HCT116 (cell line): ENCODE results near the gene TPBG. TPM values are rescaled to one million over a fixed set of nuclear protein-coding genes. Genes with fewer than 3 reads are reported as not detected.

Experiments used
- ATAC-seq: fragments of 200-7000 bp; cut with Tn5 transposase; 2 replicates; pipeline ENCODE4 v1.9.1; 2020; ENCODE audit warnings: mild to moderate bottlenecking, moderate library complexity
- BruUV-seq: library from RNA; stranded (reverse); fragments of 400-500 nt; replicated peaks from 2 replicates; lab custom pipeline; 2021; lab: Mats Ljungman, UMichigan
- CTCF ChIA-PET: fragments of 300-600 bp; sonication (Branson Sonifier 250); formaldehyde crosslinking; loops from one replicate; lab custom pipeline; 2021; ENCODE audit warnings: antibody characterized with exemption; lab: Charles Lee
- POLR2A ChIA-PET: fragments of 300-600, 350-600 bp; sonication (Branson Sonifier 250); formaldehyde crosslinking; loops from one replicate; lab custom pipeline; 2021; ENCODE audit warnings: antibody characterized with exemption; lab: Charles Lee
- RAD21 ChIA-PET, 2 experiments: fragments of 300-600 bp; sonication (Branson Sonifier 250); formaldehyde crosslinking; loops; one replicate each; lab custom pipeline; 2023; ENCODE audit warnings: low total read pairs in 2 of 2; ENCODE audit not compliant: uncharacterized antibody in 2 of 2, unreplicated experiment in 2 of 2, low non-redundant PET in 1 of 2; lab: Charles Lee
- DNase-seq: peaks from one replicate; pipeline ENCODE4 v3.0.0-alpha.2; 2010; ENCODE audit warnings: low read depth, low spot score
- H2AFZ ChIP-seq: fragments of 200-600 bp; shearing (Covaris generic), sonication (generic); 2 replicates; pipeline ENCODE4 v1.6.1; 2017; ENCODE audit warnings: low read depth, mixed run types, mixed read lengths, antibody characterized with exemption, low read length; ENCODE audit not compliant: poor library complexity, severe bottlenecking
- H3K27ac ChIP-seq: 2 replicates; pipeline ENCODE4 v1.5.1; 2012; ENCODE audit warnings: low read depth, low read length
- H3K27me3 ChIP-seq: fragments of 200-600 bp; sonication (generic); 2 replicates; pipeline ENCODE4 v1.6.1; 2016; ENCODE audit warnings: mixed run types, low read length, mixed read lengths; ENCODE audit not compliant: insufficient read depth
- H3K36me3 ChIP-seq, 2 experiments: fragments of 200-500 bp in 1 of 2; fragments of 200-600 bp in 1 of 2; sonication (Bioruptor generic) in 1 of 2; sonication (generic) in 1 of 2; 2 replicates each; pipeline versions ENCODE4 v1.5.1 to v1.6.1; 2014 to 2016; ENCODE audit warnings: low read length in 2 of 2, inconsistent platforms in 1 of 2, mixed read lengths in 1 of 2, mixed run types in 1 of 2; ENCODE audit not compliant: insufficient read depth in 2 of 2, control insufficient read depth in 1 of 2
- H3K4me1 ChIP-seq, 2 experiments: fragments of 200-600 bp in 1 of 2; sonication (generic) in 1 of 2; 2 replicates each; pipeline versions ENCODE4 v1.5.1 to v1.6.1; 2012 to 2017; ENCODE audit warnings: low read length in 2 of 2, inconsistent platforms in 1 of 2, mild to moderate bottlenecking in 1 of 2, mixed read lengths in 1 of 2, mixed run types in 1 of 2, moderate library complexity in 1 of 2; ENCODE audit not compliant: insufficient read depth in 2 of 2, control insufficient read depth in 1 of 2
- H3K4me2 ChIP-seq: fragments of 200-600 bp; sonication (generic); 2 replicates; pipeline ENCODE4 v1.6.1; 2017; ENCODE audit warnings: mixed run types, low read length, mixed read lengths
- H3K4me3 ChIP-seq, 2 experiments: fragments of 200-600 bp in 1 of 2; sonication (generic) in 1 of 2; replicated peaks in 1 of 2; 2 replicates each; pipeline ENCODE4 v1.5.1; 2011 to 2016; ENCODE audit warnings: low read length in 2 of 2, control low read depth in 1 of 2, low read depth in 1 of 2, mild to moderate bottlenecking in 1 of 2, mixed read lengths in 1 of 2, mixed run types in 1 of 2
- H3K79me2 ChIP-seq: fragments of 200-600 bp; sonication (generic); 2 replicates; pipeline ENCODE4 v1.6.1; 2017; ENCODE audit warnings: mild to moderate bottlenecking, mixed run types, low read length, moderate library complexity, mixed read lengths; ENCODE audit not compliant: insufficient read depth
- H3K9ac ChIP-seq: fragments of 200-600 bp; sonication (generic); 2 replicates; pipeline ENCODE4 v1.6.1; 2016; ENCODE audit warnings: low read length, mixed read lengths
- H3K9me2 ChIP-seq: fragments of 200-600 bp; sonication (generic), shearing (Covaris generic); 2 replicates; pipeline ENCODE4 v1.6.1; 2017; ENCODE audit warnings: mixed run types, mild to moderate bottlenecking, moderate library complexity; ENCODE audit not compliant: insufficient read depth
- H3K9me3 ChIP-seq, 2 experiments: fragments of 200-500 bp in 1 of 2; fragments of 200-600 bp in 1 of 2; sonication (Bioruptor generic) in 1 of 2; sonication (generic) in 1 of 2; 2 replicates each; pipeline ENCODE4 v1.6.1; 2014 to 2017; ENCODE audit warnings: low read length in 2 of 2, mixed read lengths in 2 of 2, inconsistent platforms in 1 of 2, low read depth in 1 of 2, mild to moderate bottlenecking in 1 of 2, mixed run types in 1 of 2, moderate library complexity in 1 of 2; ENCODE audit not compliant: control insufficient read depth in 1 of 2, insufficient read depth in 1 of 2
- H4K20me1 ChIP-seq: fragments of 200-600 bp; sonication (generic), shearing (Covaris generic); 2 replicates; pipeline ENCODE4 v1.6.1; 2017; ENCODE audit warnings: mixed run types, mild to moderate bottlenecking, moderate library complexity; ENCODE audit not compliant: insufficient read depth
- CBX3 ChIP-seq: IDR thresholded peaks from 2 replicates; pipeline ENCODE4 v1.6.1; 2012; ENCODE audit warnings: low read depth
- CTCF ChIP-seq, 3 experiments: fragments of 200-600 bp in 1 of 3; sonication (generic) in 1 of 3; IDR thresholded peaks in 2 of 3; conservative IDR thresholded peaks in 1 of 3; 2 replicates each; pipeline ENCODE4 v1.5.1; 2012 to 2017; ENCODE audit warnings: low read depth in 2 of 3, low read length in 2 of 3, antibody characterized with exemption in 1 of 3, borderline replicate concordance in 1 of 3, control low read depth in 1 of 3, mild to moderate bottlenecking in 1 of 3, mixed read lengths in 1 of 3, mixed run types in 1 of 3, moderate library complexity in 1 of 3; ENCODE audit not compliant: insufficient read depth in 1 of 3
- FOSL1 ChIP-seq: IDR thresholded peaks from 2 replicates; pipeline ENCODE4 v1.6.1; 2012; ENCODE audit warnings: low read depth
- JUND ChIP-seq: IDR thresholded peaks from 2 replicates; pipeline ENCODE4 v1.6.1; 2012
- MAX ChIP-seq: IDR thresholded peaks from 2 replicates; pipeline ENCODE4 v1.6.1; 2012
- SP1 ChIP-seq: IDR thresholded peaks from 2 replicates; pipeline ENCODE4 v1.6.1; 2012; ENCODE audit warnings: low read depth
- SRF ChIP-seq: IDR thresholded peaks from 2 replicates; pipeline ENCODE4 v1.6.1; 2012; ENCODE audit warnings: low read depth
- ZBTB33 ChIP-seq: IDR thresholded peaks from 2 replicates; pipeline ENCODE4 v1.6.1; 2011; ENCODE audit warnings: mild to moderate bottlenecking, low read length, moderate library complexity; ENCODE audit not compliant: insufficient replicate concordance; ENCODE audit errors: extremely low read depth
- ZNF274 ChIP-seq: fragments of 200-500 bp; sonication (Bioruptor generic); IDR thresholded peaks from 2 replicates; pipeline ENCODE4 v1.6.1; 2014; ENCODE audit warnings: mild to moderate bottlenecking, low read depth, low read length, inconsistent platforms
- intact Hi-C: fragments of 100-400 bp; cut with micrococcal nuclease; formaldehyde crosslinking; loops from 2 replicates; pipeline ENCODE4 v1.10.0; 2022
- total RNA-seq: library from RNA; stranded (reverse); gene quantifications from one replicate; pipeline ENCODE4 v1.2.1, GENCODE V29; 2021; ENCODE audit not compliant: unreplicated experiment

The TPBG gene
- total RNA-seq, 1 experiment from 2014 or later = 28.4 TPM

GRCh38 chr6:82322386-82322785 is 41.2 kb upstream of the TPBG start:
- ChIA-PET RAD21 (no interaction called here), CTCF (no interaction called here), POLR2A (no interaction called here)
- DNase-seq (no peak), ATAC-seq (no peak)
- Histone ChIP-seq H2AFZ (no peak overlapping the region), H3K4me3 (no peak overlapping the region), H3K27me3 (no peaks in the 10 kb centered on the region), H3K9me3 (no peaks in the 10 kb centered on the region), H4K20me1 (no peaks in the 10 kb centered on the region), H3K79me2 (no peaks in the 10 kb centered on the region), H3K36me3 (no peaks in the 10 kb centered on the region), H3K9me2 (no peaks in the 10 kb centered on the region), H3K4me2 (no peak overlapping the region), H3K9ac (no peak overlapping the region), H3K4me1 (no peaks in the 10 kb centered on the region), H3K27ac (no peak overlapping the region)
- no TSS peak for BruUV-seq
- TF ChIP-seq SRF (no peak), CBX3 (no peak), CTCF (IDR thresholded peaks at IDR 0.05 in 2 of 3, conservative IDR thresholded peaks at IDR 0.05 in 1 of 3; ENCODE audit: borderline replicate concordance in 1 of 3, insufficient read depth in 1 of 3, low read depth in 2 of 3, low read length in 2 of 3) (no peak), ZNF274 (no peak)
- intact Hi-C loops = no loop called here

- no peak overlapping the region for H3K4me2 ChIP-seq
- ATAC-seq (no peak), DNase-seq (no peak)
- H2AFZ ChIP-seq = no peak overlapping the region
- no peaks in the 10 kb centered on the region for H3K9me2 ChIP-seq
- ChIA-PET POLR2A (no interaction called here), CTCF (no interaction called here), RAD21 (no interaction called here)
- TF ChIP-seq MAX (no peak), JUND (no peak), ZBTB33 (no peak), FOSL1 (no peak), SP1 (no peak)
- H3K36me3 ChIP-seq = no peaks in the 10 kb centered on the region
- no peak overlapping the region for H3K4me3 ChIP-seq
- H3K9ac ChIP-seq = no peak overlapping the region
- peaks cover 0 to 6% of the 10 kb centered on the region in 2 experiments; a peak in 2 of 4 replicates for H3K4me1 ChIP-seq
- no peak overlapping the region for H3K27ac ChIP-seq
- BruUV-seq = no TSS peak
- H3K27me3 ChIP-seq = no peaks in the 10 kb centered on the region
- no peaks in the 10 kb centered on the region for H3K9me3 ChIP-seq
- no peaks in the 10 kb centered on the region for H3K79me2 ChIP-seq
- no peaks in the 10 kb centered on the region for H4K20me1 ChIP-seq
- intact Hi-C loops = no loop called here
Observed at GRCh38 chr6:82329766-82330165, 33.9 kb upstream of the TPBG start.
